ENCODE measurements around the gene NR6A1. TPM values are rescaled to one million over a fixed set of nuclear protein-coding genes. Genes with fewer than 3 reads are reported as not detected.

NR6A1 gene
- total RNA-seq, 1 donor from 2014 or later: 0.56 TPM

GRCh38 chr9:124762633-124763032 is 8.5 kb downstream of the NR6A1 start:
- Mint-ChIP-seq H3K4me1 (ENCODE audit: unreplicated experiment) (peaks cover 7% of the 10 kb centered on the region), H3K9me3 (ENCODE audit: unreplicated experiment) (no peaks in the 10 kb centered on the region), H3K27ac (ENCODE audit: unreplicated experiment) (no peak overlapping the region), H3K4me3 (ENCODE audit: unreplicated experiment) (no peak overlapping the region), H3K27me3 (ENCODE audit: unreplicated experiment) (peaks cover 76% of the 10 kb centered on the region), H3K36me3 (ENCODE audit: unreplicated experiment) (peaks cover 4% of the 10 kb centered on the region)
- DNase-seq (ENCODE audit: extremely low spot score, unreplicated experiment): no peak
- TF ChIP-seq CTCF (IDR thresholded peaks at IDR 0.05): no peak

DNA sequence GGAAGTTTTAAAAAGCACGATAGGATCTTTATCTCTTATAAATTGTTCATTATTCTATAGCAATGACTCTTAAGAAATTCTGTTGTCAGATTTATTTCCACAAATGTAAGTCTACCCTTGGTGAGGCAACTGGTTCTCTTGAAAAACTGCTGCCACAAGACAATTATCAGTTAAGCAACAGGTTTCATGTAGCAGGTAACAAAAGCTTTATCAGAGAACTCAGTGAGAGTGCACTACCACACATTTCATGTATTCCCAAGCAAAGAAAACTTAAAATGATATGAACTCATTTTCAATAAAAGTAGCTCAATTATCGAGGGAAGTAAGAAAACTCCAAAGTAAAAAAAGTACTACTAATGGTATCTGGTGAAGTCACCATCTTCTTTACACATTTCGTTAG is 9.4 kb downstream of the NR6A1 start:
- no peak overlapping the region for H3K4me3 Mint-ChIP-seq (ENCODE audit: unreplicated experiment)
- no peak for DNase-seq (ENCODE audit: extremely low spot score, unreplicated experiment)
- no peak for TF ChIP-seq CTCF (IDR thresholded peaks at IDR 0.05)
- peaks cover 4% of the 10 kb centered on the region for H3K36me3 Mint-ChIP-seq (ENCODE audit: unreplicated experiment)
- H3K4me1 Mint-ChIP-seq (ENCODE audit: unreplicated experiment): peaks cover 7% of the 10 kb centered on the region
- peaks cover 77% of the 10 kb centered on the region for H3K27me3 Mint-ChIP-seq (ENCODE audit: unreplicated experiment)
- H3K9me3 Mint-ChIP-seq (ENCODE audit: unreplicated experiment): no peaks in the 10 kb centered on the region
- no peak overlapping the region for H3K27ac Mint-ChIP-seq (ENCODE audit: unreplicated experiment)

GRCh38 chr9:124761196-124761595 is 9.9 kb downstream of the NR6A1 start:
- Mint-ChIP-seq H3K36me3 (ENCODE audit: unreplicated experiment) (peaks cover 4% of the 10 kb centered on the region), H3K27me3 (ENCODE audit: unreplicated experiment) (peaks cover 78% of the 10 kb centered on the region), H3K9me3 (ENCODE audit: unreplicated experiment) (no peaks in the 10 kb centered on the region), H3K4me1 (ENCODE audit: unreplicated experiment) (peaks cover 7% of the 10 kb centered on the region), H3K4me3 (ENCODE audit: unreplicated experiment) (no peak overlapping the region), H3K27ac (ENCODE audit: unreplicated experiment) (no peak overlapping the region)
- no peak for DNase-seq (ENCODE audit: extremely low spot score, unreplicated experiment)
- TF ChIP-seq CTCF (IDR thresholded peaks at IDR 0.05): no peak

GRCh38 chr9:124760719-124761118 is 10.4 kb downstream of the NR6A1 start:
- no peak for TF ChIP-seq CTCF (IDR thresholded peaks at IDR 0.05)
- H3K9me3 Mint-ChIP-seq (ENCODE audit: unreplicated experiment): no peaks in the 10 kb centered on the region
- peaks cover 7% of the 10 kb centered on the region for H3K4me1 Mint-ChIP-seq (ENCODE audit: unreplicated experiment)
- H3K36me3 Mint-ChIP-seq (ENCODE audit: unreplicated experiment): peaks cover 4% of the 10 kb centered on the region
- H3K27me3 Mint-ChIP-seq (ENCODE audit: unreplicated experiment): peaks cover 78% of the 10 kb centered on the region
- no peak for DNase-seq (ENCODE audit: extremely low spot score, unreplicated experiment)
- no peak overlapping the region for H3K27ac Mint-ChIP-seq (ENCODE audit: unreplicated experiment)
- H3K4me3 Mint-ChIP-seq (ENCODE audit: unreplicated experiment): no peak overlapping the region

DNA sequence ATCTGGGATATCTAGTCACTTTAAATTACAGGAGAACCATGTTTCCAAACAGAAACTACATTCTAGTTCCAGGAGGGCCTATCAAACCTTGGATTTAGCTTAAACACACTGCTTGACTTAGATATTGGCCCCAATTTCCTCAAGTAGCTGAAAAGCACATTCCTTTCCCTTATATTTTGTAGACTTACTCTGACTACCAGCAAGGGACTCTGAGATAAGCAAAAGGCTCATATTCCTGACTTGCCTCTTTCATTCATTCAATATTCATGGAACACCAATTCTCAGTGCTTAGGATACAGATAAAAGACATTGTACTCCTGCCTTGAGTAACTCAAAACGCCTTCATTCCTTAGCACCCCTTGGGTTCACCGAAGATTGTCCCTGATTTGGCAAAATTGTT is 11.8 kb downstream of the NR6A1 start:
- Mint-ChIP-seq H3K4me3 (ENCODE audit: unreplicated experiment) (no peak overlapping the region), H3K9me3 (ENCODE audit: unreplicated experiment) (no peaks in the 10 kb centered on the region), H3K27me3 (ENCODE audit: unreplicated experiment) (peaks cover 78% of the 10 kb centered on the region), H3K4me1 (ENCODE audit: unreplicated experiment) (peaks cover 9% of the 10 kb centered on the region), H3K36me3 (ENCODE audit: unreplicated experiment) (peaks cover 4% of the 10 kb centered on the region), H3K27ac (ENCODE audit: unreplicated experiment) (no peak overlapping the region)
- no peak for DNase-seq (ENCODE audit: extremely low spot score, unreplicated experiment)
- no peak for TF ChIP-seq CTCF (IDR thresholded peaks at IDR 0.05)
